PFSK-1 (cell line): ENCODE data around the gene LAMB1.

Experiments
- POLR2AphosphoS5 ChIP-seq: IDR thresholded peaks from 2 replicates; pipeline ENCODE4 v1.6.1; 2012; ENCODE audit warnings: low read depth, mild to moderate bottlenecking, control low read depth, low read length, moderate library complexity
- REST ChIP-seq, 2 experiments: IDR thresholded peaks; 2 replicates each; pipeline versions ENCODE4 v1.6.1 to v1.8.0; 2011 to 2012; ENCODE audit warnings: low read depth in 2 of 2, low read length in 2 of 2, control low read depth in 1 of 2, inconsistent platforms in 1 of 2, mild to moderate bottlenecking in 1 of 2, moderate library complexity in 1 of 2; ENCODE audit not compliant: insufficient read depth in 1 of 2
- SIN3A ChIP-seq: IDR thresholded peaks from 2 replicates; pipeline ENCODE4 v1.6.1; 2012; ENCODE audit warnings: mild to moderate bottlenecking, low read length, moderate library complexity, borderline replicate concordance; ENCODE audit not compliant: insufficient read depth
- TAF1 ChIP-seq: IDR thresholded peaks from 2 replicates; pipeline ENCODE4 v1.6.1; 2012; ENCODE audit warnings: low read length, control low read depth, borderline replicate concordance; ENCODE audit not compliant: insufficient read depth

GRCh38 chr7:107961405-107961804, 41.6 kb downstream of the LAMB1 start:
- TF ChIP-seq REST (IDR thresholded peaks at IDR 0.05; ENCODE audit: insufficient read depth in 1 of 2, low read depth in 2 of 2, low read length in 2 of 2) (no peak), POLR2AphosphoS5 (no peak), SIN3A (no peak), TAF1 (no peak)
